GM21360 (cell line): ENCODE measurements around the gene LPA.
A peak's percentile ranks its signal among the peaks of the same experiment; 100 is the strongest.

ENCODE experiments used
- ATAC-seq: cut with Tn5 transposase; IDR thresholded peaks from one replicate; pipeline ENCODE4 v1.9.1; 2021; ENCODE audit warnings: mild to moderate bottlenecking, moderate library complexity; ENCODE audit not compliant: unreplicated experiment

Gene LPA

GRCh38 chr6:160520043-160520904 is 143.8 kb downstream of the LPA start:
- ATAC-seq = peak; percentile 80

GRCh38 chr6:160519603-160520042 is 144.5 kb downstream of the LPA start:
- peak; percentile 69 for ATAC-seq

DNA sequence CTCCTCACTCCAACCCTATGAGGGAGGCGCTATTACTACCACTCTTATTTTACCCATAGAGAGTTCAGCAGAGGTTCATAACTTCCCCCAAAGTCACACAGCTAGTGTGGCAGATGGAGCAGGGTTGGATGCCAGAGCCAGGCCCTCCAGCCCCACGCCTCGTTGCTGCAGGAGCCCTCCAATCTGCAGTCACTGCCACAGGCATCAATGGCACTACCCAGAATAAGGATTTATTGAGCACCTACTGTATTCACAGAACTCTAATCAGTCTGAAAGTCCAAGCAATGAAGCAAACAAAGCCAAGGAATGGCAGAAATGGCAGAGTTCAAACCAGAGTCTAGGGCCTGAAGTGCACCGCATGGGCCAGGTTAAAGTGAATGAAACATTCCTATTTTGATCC is 144.9 kb downstream of the LPA start:
- no peak for ATAC-seq

- no peak for ATAC-seq
These were observed 150.2 kb downstream of the LPA start for GRCh38 chr6:160513836-160514235.

DNA sequence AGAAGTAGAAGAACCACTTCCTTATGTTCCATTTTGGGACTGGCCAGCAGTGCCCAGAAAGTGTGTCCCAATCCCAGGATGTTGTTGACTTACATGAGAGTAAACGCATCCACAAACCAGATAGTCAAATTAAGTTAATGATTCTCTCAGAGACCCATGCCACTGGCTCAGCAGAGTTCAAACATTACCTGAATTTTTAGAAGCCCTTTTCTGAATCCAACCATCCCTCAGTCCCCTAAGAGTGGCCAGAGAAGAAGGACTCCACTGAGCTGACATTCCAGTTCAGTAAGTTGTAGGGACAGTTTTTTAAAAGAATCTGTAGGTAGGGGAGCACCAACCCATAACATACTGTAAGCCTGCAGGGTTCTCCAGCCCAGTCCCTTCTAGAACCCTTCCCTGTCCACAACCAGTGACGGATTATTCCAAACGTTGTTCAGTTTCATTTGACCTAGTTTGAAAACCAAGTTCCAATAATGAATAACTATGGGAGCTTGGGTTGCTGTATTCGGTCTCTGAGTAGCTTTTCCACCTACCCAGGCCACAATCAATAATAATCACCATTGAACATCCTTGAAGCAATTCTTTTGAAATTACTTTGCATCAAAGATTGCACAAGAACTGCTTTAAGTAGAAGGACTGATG is 153.0 kb downstream of the LPA start:
- ATAC-seq = no peak

DNA sequence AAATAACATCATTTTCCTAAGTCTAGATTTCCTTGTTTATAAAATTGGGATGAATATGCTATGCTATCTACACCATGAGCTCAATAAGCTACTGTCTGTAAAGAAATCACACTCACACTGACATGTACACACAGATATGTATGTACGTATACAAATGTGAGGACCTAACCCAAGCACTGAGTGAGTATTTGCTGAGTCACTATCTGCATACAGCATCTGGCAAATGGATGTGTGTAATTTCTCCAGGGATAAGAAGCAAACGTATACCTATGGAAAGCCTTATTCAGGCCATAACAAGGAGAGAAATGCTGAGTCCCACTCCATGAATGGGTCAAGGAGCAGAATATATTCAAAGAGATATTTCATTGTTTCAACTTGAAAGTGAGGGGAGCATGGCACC is 153.9 kb downstream of the LPA start:
- ATAC-seq = no peak

DNA sequence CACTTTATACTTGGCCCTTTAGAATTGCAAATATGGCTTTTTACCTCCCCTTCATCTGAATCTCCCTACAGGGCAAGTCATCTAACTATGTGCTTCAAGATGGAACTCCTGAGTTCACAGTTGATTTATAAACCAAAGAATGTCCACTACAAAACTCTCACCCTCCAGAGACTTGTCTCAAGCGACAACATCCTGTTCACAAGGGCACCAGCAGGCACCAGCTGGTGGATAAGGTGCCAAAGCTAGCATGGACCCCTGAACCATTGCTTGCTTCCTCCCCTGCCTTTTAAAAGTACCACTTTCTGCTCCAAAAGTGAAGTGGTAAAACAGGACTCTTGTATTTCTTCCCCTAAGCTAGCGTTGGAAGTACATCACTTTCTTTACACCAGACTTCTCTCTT is 154.5 kb downstream of the LPA start:
- no peak for ATAC-seq

- ATAC-seq = no peak
These were observed 155.5 kb downstream of the LPA start for GRCh38 chr6:160508599-160508998.

GRCh38 chr6:160507420-160507819 is 156.7 kb downstream of the LPA start:
- ATAC-seq = no peak

DNA sequence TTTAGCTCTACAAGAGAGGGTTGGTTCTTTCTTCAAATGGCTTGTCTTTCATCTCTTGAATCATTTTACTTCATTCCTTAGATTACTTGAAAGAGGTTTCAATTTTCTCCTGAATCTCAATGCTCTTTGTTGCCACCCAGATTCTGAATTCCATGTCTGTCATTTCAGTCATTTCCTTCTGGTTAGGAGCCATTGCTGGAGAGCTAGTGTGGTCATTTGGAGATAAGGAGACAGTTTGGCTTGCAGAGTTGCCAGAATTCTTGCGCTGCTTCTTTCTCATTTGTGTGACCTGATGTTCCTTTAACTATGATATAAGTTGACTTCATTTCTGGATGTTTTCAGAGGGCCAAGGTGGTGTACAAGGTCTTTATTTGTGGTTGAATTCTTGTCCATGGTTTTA is 158.1 kb downstream of the LPA start:
- ATAC-seq = no peak

- no peak for ATAC-seq
These were observed 163.4 kb downstream of the LPA start for GRCh38 chr6:160500639-160501038.

DNA sequence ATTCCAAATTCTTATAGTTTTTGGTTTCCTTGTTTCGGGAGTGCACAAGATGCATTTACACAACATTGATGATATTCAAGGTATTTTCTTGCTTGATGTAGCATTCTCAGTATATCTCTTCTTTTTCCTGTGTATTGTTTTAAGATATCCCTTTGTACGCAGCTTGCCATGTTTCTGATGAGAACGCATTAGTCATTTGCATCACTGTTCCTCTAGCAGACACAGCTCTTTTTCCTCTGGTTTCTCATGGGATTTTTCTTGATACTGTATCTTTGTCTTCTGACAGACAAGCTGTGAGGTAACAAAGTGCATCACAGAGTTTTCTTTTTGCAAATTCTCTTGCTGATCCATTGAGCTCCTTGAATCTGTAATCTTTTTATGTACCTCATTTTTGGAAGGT is 169.5 kb downstream of the LPA start:
- ATAC-seq = no peak

- ATAC-seq = no peak
These were observed 175.0 kb downstream of the LPA start for GRCh38 chr6:160489091-160489490.

DNA sequence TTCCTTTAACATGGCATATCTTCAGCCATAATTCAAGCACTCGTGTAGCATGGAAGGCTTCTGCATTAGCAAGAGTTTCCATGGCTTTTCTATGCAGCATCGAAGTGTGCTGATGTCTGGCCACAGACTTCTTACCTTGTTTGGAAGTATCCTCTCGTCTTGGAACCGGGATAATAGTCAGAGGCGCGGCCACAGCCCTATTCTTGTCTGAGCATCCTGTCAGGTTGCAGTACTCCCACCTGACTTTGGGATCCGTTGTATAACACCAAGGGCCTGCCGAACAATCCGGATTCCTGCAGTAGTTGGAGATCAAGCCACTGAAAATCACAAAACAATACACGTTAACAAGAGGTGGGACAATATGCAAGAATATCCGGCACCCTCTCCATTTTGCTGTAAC is 177.0 kb downstream of the LPA start:
- no peak for ATAC-seq
